SU-DHL-6 (cell line): ENCODE measurements around the gene SPEG.
A peak's percentile ranks its signal among the peaks of the same experiment; 100 is the strongest.

Source experiments
- CTCF ChIP-seq: fragments of 200-600 bp; sonication (generic); IDR thresholded peaks from one replicate; pipeline ENCODE4 v1.5.1; 2017; ENCODE audit warnings: antibody characterized with exemption, mild to moderate bottlenecking, low read length, moderate library complexity; ENCODE audit not compliant: insufficient read depth, poor library complexity, severe bottlenecking
- EZH2phosphoT487 ChIP-seq: fragments of 200-600 bp; sonication (generic), shearing (Covaris generic); conservative IDR thresholded peaks from 2 replicates; pipeline ENCODE4 v1.6.1; 2018; ENCODE audit warnings: mild to moderate bottlenecking, antibody characterized with exemption, low read length, moderate library complexity, mixed read lengths

GRCh38 chr2:219388121-219388906, 46.3 kb upstream of the SPEG start:
- peak; percentile 29 for TF ChIP-seq CTCF
- no peak for TF ChIP-seq EZH2phosphoT487
